Activated B cell treated with CpG ODN at 0.5 μM for 24 hours (primary cell): ENCODE results near the gene SRSF2. TPM values are rescaled to one million over a fixed set of nuclear protein-coding genes. Genes with fewer than 3 reads are reported as not detected.

ENCODE experiments used
- ATAC-seq: fragments of 200-7000 bp; cut with Tn5 transposase; one replicate; pipeline ENCODE4 v1.10.0; 2021; ENCODE audit warnings: low read depth, mild to moderate bottlenecking, moderate library complexity
- CTCF ChIA-PET: fragments of 350-600 bp; sonication (Branson Sonifier 250); formaldehyde crosslinking; loops from one replicate; lab custom pipeline; 2021; ENCODE audit warnings: antibody characterized with exemption; lab: Charles Lee
- POLR2A ChIA-PET: fragments of 350-600 bp; sonication (Branson Sonifier 250); formaldehyde crosslinking; loops from one replicate; lab custom pipeline; 2021; ENCODE audit warnings: antibody characterized with exemption; lab: Charles Lee
- DNase-seq: peaks from one replicate; pipeline ENCODE4 v3.0.0; 2022
- H3K27ac Mint-ChIP-seq: one replicate; pipeline ENCODE4 v1.8.0; 2020; ENCODE audit warnings: mixed read lengths
- H3K27me3 Mint-ChIP-seq: one replicate; pipeline ENCODE4 v1.8.0; 2021; ENCODE audit warnings: mixed read lengths
- H3K36me3 Mint-ChIP-seq: one replicate; pipeline ENCODE4 v1.8.0; 2021; ENCODE audit warnings: low read depth, mixed read lengths
- H3K4me1 Mint-ChIP-seq: one replicate; pipeline ENCODE4 v1.8.0; 2021; ENCODE audit warnings: mixed read lengths
- H3K4me3 Mint-ChIP-seq: one replicate; pipeline ENCODE4 v1.8.0; 2020; ENCODE audit warnings: mild to moderate bottlenecking, mixed read lengths
- H3K9me3 Mint-ChIP-seq: one replicate; pipeline ENCODE4 v1.8.0; 2020; ENCODE audit warnings: mixed read lengths
- intact Hi-C: fragments of 100-400 bp; cut with micrococcal nuclease; formaldehyde crosslinking; loops from one replicate; pipeline ENCODE4 v1.15.1; 2024
- total RNA-seq: library from RNA; stranded (reverse); gene quantifications from 2 replicates; pipeline ENCODE4 v1.2.3, GENCODE V29; 2022
- TF ChIP-seq, protein P1 (sequence below): fragments of 200-600 bp; IDR thresholded peaks from one replicate; pipeline ENCODE4 v1.8.0; 2022; ENCODE audit warnings: antibody characterized with exemption, mild to moderate bottlenecking

Gene SRSF2
- total RNA-seq, 1 donor from 2014 or later, result 367 TPM

DNA sequence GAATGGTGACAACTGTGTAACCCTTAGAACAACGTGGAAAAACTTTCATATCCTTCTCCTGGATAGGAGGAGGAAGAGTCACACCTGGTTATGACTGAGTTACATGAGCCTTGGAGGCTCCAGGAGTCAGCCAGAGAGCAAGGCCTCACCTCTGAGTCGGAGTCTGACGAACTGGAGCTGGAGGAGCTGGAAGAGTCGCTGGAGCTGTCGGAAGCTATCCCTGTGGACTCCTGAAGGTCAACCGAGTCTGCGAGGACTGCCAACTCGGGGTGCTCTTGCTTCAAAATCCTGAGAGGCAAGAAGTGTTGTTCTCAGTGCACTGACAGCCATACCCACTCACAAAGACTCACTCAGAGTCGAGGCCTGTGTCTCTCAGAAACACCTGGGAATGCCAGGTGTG lies 16.9 kb downstream of the SRSF2 start:
- H3K27ac Mint-ChIP-seq, result no peak overlapping the region
- peaks cover 94% of the 10 kb centered on the region for H3K36me3 Mint-ChIP-seq
- ChIA-PET CTCF (no interaction called here), POLR2A (interaction anchor here (1.2 kb wide), 1 partner anchor 15 kb away, joined by 3 read pairs; no protein-coding TSS in a partner anchor)
- TF ChIP-seq, protein P1, sequence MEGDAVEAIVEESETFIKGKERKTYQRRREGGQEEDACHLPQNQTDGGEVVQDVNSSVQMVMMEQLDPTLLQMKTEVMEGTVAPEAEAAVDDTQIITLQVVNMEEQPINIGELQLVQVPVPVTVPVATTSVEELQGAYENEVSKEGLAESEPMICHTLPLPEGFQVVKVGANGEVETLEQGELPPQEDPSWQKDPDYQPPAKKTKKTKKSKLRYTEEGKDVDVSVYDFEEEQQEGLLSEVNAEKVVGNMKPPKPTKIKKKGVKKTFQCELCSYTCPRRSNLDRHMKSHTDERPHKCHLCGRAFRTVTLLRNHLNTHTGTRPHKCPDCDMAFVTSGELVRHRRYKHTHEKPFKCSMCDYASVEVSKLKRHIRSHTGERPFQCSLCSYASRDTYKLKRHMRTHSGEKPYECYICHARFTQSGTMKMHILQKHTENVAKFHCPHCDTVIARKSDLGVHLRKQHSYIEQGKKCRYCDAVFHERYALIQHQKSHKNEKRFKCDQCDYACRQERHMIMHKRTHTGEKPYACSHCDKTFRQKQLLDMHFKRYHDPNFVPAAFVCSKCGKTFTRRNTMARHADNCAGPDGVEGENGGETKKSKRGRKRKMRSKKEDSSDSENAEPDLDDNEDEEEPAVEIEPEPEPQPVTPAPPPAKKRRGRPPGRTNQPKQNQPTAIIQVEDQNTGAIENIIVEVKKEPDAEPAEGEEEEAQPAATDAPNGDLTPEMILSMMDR, result no peak
- ATAC-seq, result no peak
- H3K4me3 Mint-ChIP-seq, result no peak overlapping the region
- H3K9me3 Mint-ChIP-seq, result no peaks in the 10 kb centered on the region
- no peaks in the 10 kb centered on the region for H3K27me3 Mint-ChIP-seq
- no peak for DNase-seq
- H3K4me1 Mint-ChIP-seq, result peaks cover 27% of the 10 kb centered on the region
- intact Hi-C loops, result loop anchor here (10.0 kb wide), 1 partner anchor 745 kb away; no protein-coding TSS in a partner anchor

DNA sequence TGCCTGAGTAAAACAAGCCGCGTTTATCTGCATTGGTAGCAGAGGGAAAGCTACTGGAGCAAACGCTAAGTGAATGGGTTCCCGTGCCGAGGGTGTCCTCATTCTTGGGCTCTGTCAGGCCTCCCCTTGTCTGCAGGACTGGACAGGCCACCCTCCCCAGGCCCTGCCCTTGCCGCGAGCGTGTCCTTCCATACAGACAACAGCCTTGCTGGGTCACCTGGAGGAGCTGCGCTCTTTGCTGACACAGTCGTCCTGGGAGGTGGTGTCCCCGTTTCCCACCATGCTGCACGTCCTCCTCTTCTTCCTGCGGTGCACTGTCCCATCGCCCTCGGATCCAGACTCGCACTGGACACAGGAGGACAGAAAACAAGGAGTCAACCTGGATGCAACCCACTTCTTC lies 18.6 kb downstream of the SRSF2 start:
- Mint-ChIP-seq H3K4me1 (peaks cover 22% of the 10 kb centered on the region), H3K36me3 (peaks cover 94% of the 10 kb centered on the region), H3K27me3 (no peaks in the 10 kb centered on the region), H3K27ac (no peak overlapping the region), H3K4me3 (no peak overlapping the region), H3K9me3 (no peaks in the 10 kb centered on the region)
- DNase-seq, result no peak
- ChIA-PET POLR2A (interaction anchor here (6.8 kb wide), 1 partner anchor 9 kb away, joined by 33 read pairs; the partner anchor contains the start of genes JMJD6 and METTL23), CTCF (no interaction called here)
- intact Hi-C loops, result no loop called here
- no peak for ATAC-seq
- TF ChIP-seq, protein P1, result no peak

DNA sequence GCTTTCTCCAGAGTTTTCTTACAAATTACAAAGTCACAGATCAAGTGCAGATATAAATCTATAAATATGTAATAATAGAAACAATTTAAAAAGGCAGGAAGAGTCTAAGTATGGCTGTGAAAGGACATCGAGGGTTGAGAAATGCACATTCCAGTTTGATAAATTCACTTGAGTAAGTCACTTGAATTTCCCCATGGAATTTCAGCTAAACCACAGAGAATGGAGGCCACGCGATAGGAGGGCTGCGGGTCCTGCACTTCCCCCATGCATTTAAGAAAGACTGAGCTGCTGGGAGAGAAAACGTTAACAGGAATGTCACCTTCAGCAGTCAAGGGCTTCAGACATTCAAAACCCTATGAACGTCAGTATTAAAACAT lies 20.3 kb downstream of the SRSF2 start:
- POLR2A ChIA-PET, result interaction anchor here (6.8 kb wide), 1 partner anchor 10 kb away, joined by 33 read pairs; the partner anchor contains the start of genes JMJD6 and METTL23
- peaks cover 82% of the 10 kb centered on the region for H3K36me3 Mint-ChIP-seq
- H3K9me3 Mint-ChIP-seq, result no peaks in the 10 kb centered on the region

DNA sequence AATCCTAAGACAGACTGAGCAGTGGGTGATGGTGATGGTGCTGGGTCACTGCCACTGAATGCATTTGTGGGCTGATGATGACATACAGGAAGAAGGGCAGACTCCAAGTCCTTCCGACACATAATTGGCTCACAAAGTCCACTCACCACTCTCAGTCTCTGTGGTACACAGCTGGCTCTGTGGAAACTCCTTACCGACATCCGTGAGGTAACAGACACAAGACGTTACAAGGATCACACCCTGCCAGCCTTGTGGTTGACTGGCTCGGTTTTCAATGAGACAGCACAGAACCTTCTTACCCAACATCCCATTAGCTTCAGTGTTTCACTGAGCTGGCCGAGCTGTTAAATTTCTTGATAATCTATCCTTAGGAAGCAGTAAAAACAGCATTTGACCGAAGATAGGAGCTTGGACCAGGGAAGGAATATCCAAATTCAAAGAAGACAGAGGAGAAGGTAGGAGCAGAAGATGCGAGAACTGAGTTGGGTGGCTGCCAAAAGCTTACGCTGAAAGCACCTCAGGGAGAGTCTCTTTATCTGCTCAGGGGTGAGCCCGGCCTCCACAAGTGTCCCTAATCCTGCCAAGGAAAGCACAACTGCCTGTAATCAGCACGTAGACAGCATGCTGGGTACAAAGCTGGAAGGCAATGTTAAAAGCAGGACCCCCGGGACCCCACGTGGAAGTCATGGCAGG lies 20.8 kb downstream of the SRSF2 start:
- TF ChIP-seq, protein P1, result no peak
- ChIA-PET POLR2A (interaction anchor here (6.8 kb wide), 1 partner anchor 11 kb away, joined by 33 read pairs; the partner anchor contains the start of genes JMJD6 and METTL23), CTCF (interaction anchor here (0.9 to 1.3 kb wide), 4 partner anchors 8 to 158 kb away, joined by 3 read pairs; no protein-coding TSS in a partner anchor)
- H3K4me3 Mint-ChIP-seq, result no peak overlapping the region
- intact Hi-C loops, result no loop called here
- peak overlapping the region; percentile 71 for H3K27ac Mint-ChIP-seq
- no peaks in the 10 kb centered on the region for H3K9me3 Mint-ChIP-seq
- peaks cover 25% of the 10 kb centered on the region for H3K4me1 Mint-ChIP-seq
- ATAC-seq (peak; percentile 43), DNase-seq (no peak)
- H3K27me3 Mint-ChIP-seq, result no peaks in the 10 kb centered on the region
- H3K36me3 Mint-ChIP-seq, result peaks cover 77% of the 10 kb centered on the region

More for the DNA sequence above, 20.3 kb downstream of the SRSF2 start:
- TF ChIP-seq, protein P1, result no peak
- Mint-ChIP-seq H3K4me1 (peaks cover 22% of the 10 kb centered on the region), H3K27me3 (no peaks in the 10 kb centered on the region), H3K27ac (no peak overlapping the region), H3K4me3 (no peak overlapping the region)
- ATAC-seq (no peak), DNase-seq (no peak)
- CTCF ChIA-PET, result interaction anchor here (0.9 to 1.3 kb wide), 4 partner anchors 9 to 159 kb away, joined by 3 read pairs; no protein-coding TSS in a partner anchor
- intact Hi-C loops, result no loop called here

DNA sequence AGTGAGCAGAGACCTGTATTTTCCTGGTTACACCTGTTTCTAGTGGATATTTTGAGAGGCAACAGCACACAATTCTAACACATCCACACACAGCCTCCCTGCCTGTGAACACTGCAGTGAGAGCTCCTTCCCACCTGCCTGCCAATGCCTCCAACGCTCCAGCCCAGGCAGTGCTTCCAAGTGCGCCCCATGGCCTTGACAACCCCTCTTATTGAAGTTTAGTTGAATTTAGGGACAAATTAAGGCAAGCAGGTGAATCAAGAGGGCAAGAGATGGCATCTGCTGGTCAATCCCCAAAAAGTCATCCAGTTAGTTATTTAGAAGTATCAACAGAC lies 21.7 kb downstream of the SRSF2 start:
- Mint-ChIP-seq H3K27ac (peak overlapping the region; percentile 78), H3K4me3 (peak overlapping the region; percentile 39), H3K27me3 (no peaks in the 10 kb centered on the region), H3K9me3 (no peaks in the 10 kb centered on the region), H3K36me3 (peaks cover 68% of the 10 kb centered on the region), H3K4me1 (peaks cover 27% of the 10 kb centered on the region)
- DNase-seq (no peak), ATAC-seq (no peak)
- TF ChIP-seq, protein P1, result no peak
- CTCF ChIA-PET, result interaction anchor here (1.0 to 1.4 kb wide), 3 partner anchors 10 to 158 kb away, joined by 3 to 4 read pairs (median 3); no protein-coding TSS in a partner anchor
- intact Hi-C loops, result loop anchor here (1.0 to 2.0 kb wide), 3 partner anchors 45 to 192 kb away; no protein-coding TSS in a partner anchor
- POLR2A ChIA-PET, result interaction anchor here (6.8 kb wide), 1 partner anchor 12 kb away, joined by 33 read pairs; the partner anchor contains the start of genes JMJD6 and METTL23
